ENCODE measurements around the gene PRTN3. TPM values are rescaled to one million over a fixed set of nuclear protein-coding genes. Genes with fewer than 3 reads are reported as not detected.
A peak's percentile ranks its signal among the peaks of the same experiment; 100 is the strongest.

The PRTN3 gene
- total RNA-seq (2014; rRNA removed; shearing (Covaris generic)) = not detected in 2 replicates
- polyA plus RNA-seq (2015; cell fraction: cytosol; rRNA removed) = not detected in 2 replicates
- not detected in 2 replicates for polyA plus RNA-seq (2015; cell fraction: nucleus; rRNA removed)

- in situ Hi-C loops (cut with HindIII; ENCODE audit: low pct_unique_long_range_greater_than_20kb, low sequenced_read_pairs) = no loop called here
- DNase-seq (ENCODE audit: low read depth, low spot score) = no peak
Measured at GRCh38 chr19:840519-841206, at the start of gene PRTN3. Gene PRTN3, plus strand, starts transcription at chr19:840999. Its CDS starts 10 bp downstream, at chr19:841009.

DNA sequence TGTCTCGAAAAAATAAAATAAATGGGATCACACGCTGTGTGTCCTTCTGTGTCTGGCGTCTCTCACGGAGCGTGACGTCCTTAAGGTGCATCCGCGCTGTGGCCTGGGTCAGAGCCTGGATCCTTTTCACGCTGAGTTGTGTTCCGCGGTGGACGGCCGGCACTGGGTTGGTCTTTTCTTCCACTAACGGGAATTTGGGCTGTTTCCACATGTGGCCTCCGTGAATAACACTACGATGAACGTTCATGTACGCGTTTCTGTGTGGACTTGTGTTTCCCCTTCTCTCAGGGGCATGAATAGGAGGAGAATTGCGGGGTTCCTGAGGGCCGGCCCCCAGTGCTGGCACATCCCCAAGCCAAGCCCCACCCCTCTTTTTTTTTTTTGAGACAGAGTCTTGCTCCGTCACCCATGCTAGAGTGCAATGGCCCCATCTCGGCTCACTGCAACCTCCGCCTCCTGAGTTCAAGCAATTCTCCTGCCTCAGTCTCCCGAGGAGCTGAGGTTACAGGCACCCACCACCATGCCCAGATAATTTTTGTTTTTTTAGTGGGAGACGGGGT is 49.7 kb upstream of the PRTN3 start:
- DNase-seq (ENCODE audit: low read depth, low spot score) = no peak
- in situ Hi-C loops (cut with HindIII; ENCODE audit: low pct_unique_long_range_greater_than_20kb, low sequenced_read_pairs) = no loop called here

GRCh38 chr19:791567-792305 is 49.1 kb upstream of the PRTN3 start:
- DNase-seq (ENCODE audit: low read depth, low spot score) = no peak
- in situ Hi-C loops (cut with HindIII; ENCODE audit: low pct_unique_long_range_greater_than_20kb, low sequenced_read_pairs) = no loop called here

- in situ Hi-C loops (cut with HindIII; ENCODE audit: low pct_unique_long_range_greater_than_20kb, low sequenced_read_pairs) = no loop called here
- DNase-seq (ENCODE audit: low read depth, low spot score) = no peak
Measured at GRCh38 chr19:792306-792885, 48.4 kb upstream of the PRTN3 start.

DNA sequence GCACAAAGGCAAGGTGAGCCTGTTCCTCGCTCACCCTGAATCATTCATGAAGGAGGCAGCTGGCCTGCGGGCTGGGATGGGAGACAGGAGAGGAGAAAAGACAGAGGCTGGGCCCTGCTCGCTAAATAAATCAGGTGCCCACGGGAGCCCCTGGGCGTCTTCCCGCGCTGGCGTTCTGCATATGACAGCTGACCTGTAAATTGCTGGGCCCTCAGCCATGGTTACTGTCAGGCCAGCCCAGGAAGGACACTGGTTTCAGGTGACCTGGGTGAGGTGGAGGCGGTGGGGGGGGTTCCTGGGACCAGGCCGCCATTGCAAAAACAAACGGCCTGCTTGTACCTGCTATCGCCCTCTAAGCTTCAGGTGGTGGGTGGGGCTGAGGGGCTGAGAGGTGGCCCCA is 47.0 kb upstream of the PRTN3 start:
- in situ Hi-C loops (cut with HindIII; ENCODE audit: low pct_unique_long_range_greater_than_20kb, low sequenced_read_pairs) = no loop called here
- DNase-seq (ENCODE audit: low read depth, low spot score) = no peak

DNA sequence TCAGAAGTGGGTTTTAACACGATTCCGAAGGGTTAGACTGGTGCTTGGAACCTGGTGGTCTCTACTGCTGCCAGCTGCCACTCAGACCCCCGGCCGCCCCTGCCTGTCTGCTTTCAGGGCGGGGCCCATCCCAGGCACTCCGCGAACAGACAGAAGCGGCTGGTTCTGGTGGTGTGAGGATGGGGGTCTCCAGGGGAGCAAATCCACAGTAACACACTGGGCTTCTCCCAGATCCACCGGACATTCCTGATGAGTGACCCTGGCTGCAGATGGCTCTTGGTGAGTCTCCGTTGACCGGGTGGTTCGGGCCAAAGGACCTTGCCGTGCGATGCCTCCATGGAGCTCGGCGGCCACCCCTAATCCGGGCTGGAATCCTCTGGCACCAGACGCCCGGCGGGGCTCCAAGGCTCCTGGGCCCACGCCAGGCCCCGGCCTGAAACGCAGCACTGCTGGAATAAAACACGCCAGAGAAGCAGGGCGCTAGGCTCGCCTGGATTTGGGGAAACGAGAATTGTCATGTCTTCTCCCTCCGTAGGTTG is 45.7 kb upstream of the PRTN3 start:
- DNase-seq (ENCODE audit: low read depth, low spot score) = no peak
- in situ Hi-C loops (cut with HindIII; ENCODE audit: low pct_unique_long_range_greater_than_20kb, low sequenced_read_pairs) = no loop called here

GRCh38 chr19:795691-796581 is 44.9 kb upstream of the PRTN3 start:
- in situ Hi-C loops (cut with HindIII; ENCODE audit: low pct_unique_long_range_greater_than_20kb, low sequenced_read_pairs) = no loop called here
- DNase-seq (ENCODE audit: low read depth, low spot score) = no peak

- in situ Hi-C loops (cut with HindIII; ENCODE audit: low pct_unique_long_range_greater_than_20kb, low sequenced_read_pairs) = no loop called here
- peak; percentile 99 for DNase-seq (ENCODE audit: low read depth, low spot score)
Measured at GRCh38 chr19:796692-797527, 43.9 kb upstream of the PRTN3 start, which contains the start of gene PTBP1. Gene PTBP1, plus strand, starts transcription at chr19:797452. Its CDS starts 46 bp downstream, at chr19:797498.

DNA sequence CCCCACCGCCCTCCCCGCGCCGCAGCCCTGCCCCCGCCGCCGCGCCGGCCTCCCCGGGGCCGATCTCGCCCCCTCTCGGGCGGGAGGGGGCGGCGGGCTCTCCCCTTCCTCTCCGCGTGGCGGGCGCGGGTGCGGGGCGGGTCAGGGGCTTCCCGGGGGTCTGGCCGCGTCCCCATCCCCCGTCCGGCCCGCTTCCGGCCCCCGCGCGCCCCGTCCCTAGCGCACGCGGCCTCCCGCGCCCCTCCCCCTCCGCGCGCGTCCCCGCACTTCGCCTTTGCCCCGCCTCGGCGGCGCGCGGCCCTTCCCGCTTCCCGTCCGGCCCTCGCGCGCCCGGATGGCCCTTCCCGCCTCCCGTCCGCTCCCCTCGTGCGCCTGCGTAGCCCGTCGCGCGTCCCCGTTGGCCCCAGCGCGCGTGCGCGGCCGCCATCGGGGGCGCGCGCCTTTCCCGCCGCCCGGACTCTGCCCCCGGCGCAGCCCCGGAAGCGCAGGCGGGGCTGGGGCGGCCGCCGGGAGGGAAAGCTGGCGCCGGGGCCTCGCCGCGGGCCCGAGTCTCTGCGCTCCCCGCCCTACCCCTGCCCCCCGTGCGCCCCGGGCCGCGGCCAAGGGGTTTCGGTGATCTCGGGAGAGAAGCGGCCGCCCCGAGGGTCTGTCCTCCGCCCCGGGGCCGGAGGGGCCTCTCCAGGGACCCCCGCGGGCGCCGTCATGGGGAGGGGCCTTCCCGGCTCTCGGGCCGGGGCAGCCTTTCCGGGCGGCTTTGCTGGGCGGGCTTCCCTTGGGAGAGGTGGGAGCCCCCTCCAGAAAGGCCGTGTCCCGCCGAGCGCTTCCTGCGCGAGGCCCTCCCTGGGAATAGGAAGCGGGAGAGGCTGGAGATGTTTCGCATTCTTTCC is 43.0 kb upstream of the PRTN3 start:
- in situ Hi-C loops (cut with HindIII; ENCODE audit: low pct_unique_long_range_greater_than_20kb, low sequenced_read_pairs) = no loop called here

GRCh38 chr19:798415-799075 is 42.3 kb upstream of the PRTN3 start:
- in situ Hi-C loops (cut with HindIII; ENCODE audit: low pct_unique_long_range_greater_than_20kb, low sequenced_read_pairs) = no loop called here
- DNase-seq (ENCODE audit: low read depth, low spot score) = no peak

More for the DNA sequence above, 43.0 kb upstream of the PRTN3 start:
- peak; percentile 84 for DNase-seq (ENCODE audit: low read depth, low spot score)

- in situ Hi-C loops (cut with HindIII; ENCODE audit: low pct_unique_long_range_greater_than_20kb, low sequenced_read_pairs) = no loop called here
- peak; percentile 38 for DNase-seq (ENCODE audit: low read depth, low spot score)
Measured at GRCh38 chr19:799076-799881, 41.5 kb upstream of the PRTN3 start.

GRCh38 chr19:800360-801029 is 40.3 kb upstream of the PRTN3 start:
- DNase-seq (ENCODE audit: low read depth, low spot score) = no peak
- in situ Hi-C loops (cut with HindIII; ENCODE audit: low pct_unique_long_range_greater_than_20kb, low sequenced_read_pairs) = no loop called here

DNA sequence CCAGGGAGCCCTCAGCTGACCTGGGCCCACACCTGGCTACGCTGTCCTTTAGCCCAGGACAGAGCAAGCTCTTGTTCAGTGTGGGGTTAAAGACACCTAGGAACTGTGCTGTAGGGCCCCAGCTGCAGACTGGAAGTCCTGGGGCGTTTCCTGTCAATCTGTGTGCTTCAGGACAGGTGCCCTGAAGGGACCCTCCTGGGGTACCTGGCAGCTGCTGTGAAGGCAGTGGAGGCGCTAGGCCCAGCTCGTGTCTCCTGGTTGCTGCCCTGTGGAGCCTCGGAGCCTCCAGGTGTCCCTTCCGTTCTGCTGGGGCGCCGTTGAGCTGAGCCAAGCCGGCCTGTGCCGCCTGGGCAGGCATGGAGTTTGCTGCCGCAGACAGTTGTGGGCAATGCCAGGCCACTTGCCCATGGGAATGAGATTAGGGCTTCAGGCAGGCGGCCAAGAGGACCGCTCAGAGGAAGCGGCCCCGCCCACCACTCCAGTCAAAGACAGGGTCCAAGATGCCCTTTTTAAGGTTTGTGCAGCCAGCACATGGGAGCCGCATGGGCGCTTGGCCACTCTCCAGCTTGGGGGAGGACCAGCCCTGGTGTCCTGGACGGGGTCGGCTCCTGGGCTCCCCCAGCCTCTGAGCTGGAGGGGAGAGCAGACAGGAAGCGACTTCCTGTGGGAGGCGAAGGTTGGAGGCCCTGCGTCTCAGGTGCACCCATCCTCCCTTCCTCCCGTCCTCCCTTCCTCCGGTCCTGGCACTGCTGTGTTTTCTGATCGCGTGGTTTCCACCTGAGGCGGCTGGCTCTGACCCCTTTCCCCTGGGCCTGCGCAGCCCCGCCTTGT is 39.6 kb upstream of the PRTN3 start:
- DNase-seq (ENCODE audit: low read depth, low spot score) = no peak
- in situ Hi-C loops (cut with HindIII; ENCODE audit: low pct_unique_long_range_greater_than_20kb, low sequenced_read_pairs) = no loop called here

Measured in SK-MEL-5 (cell line).